Urinary bladder (tissue), 4 donors: ENCODE results near the gene TMEM119. TPM values are rescaled to one million over a fixed set of nuclear protein-coding genes. Genes with fewer than 3 reads are reported as not detected.

Experiments
- DNase-seq: peaks from one replicate; pipeline ENCODE4 v3.0.0-alpha.2; 2015; ENCODE audit errors: extremely low spot score
- H3K27ac ChIP-seq: one replicate; pipeline ENCODE4 v1.5.1; 2013; ENCODE audit warnings: low read depth, mild to moderate bottlenecking, moderate library complexity
- H3K36me3 ChIP-seq: one replicate; pipeline ENCODE4 v1.6.1; 2013; ENCODE audit warnings: mild to moderate bottlenecking, moderate library complexity; ENCODE audit not compliant: insufficient read depth
- H3K4me1 ChIP-seq: one replicate; pipeline ENCODE4 v1.6.1; 2013; ENCODE audit warnings: mild to moderate bottlenecking, moderate library complexity; ENCODE audit not compliant: insufficient read depth
- H3K4me3 ChIP-seq: one replicate; pipeline ENCODE4 v1.5.1; 2013; ENCODE audit warnings: low read depth, low read length
- WGBS: extraction: QIAGEN DNeasy Blood & Tissue Kit; methylation state at CpG from one replicate; pipeline ENCODE4 v1.1.7; 2013; 5-methylcytosine and 5-hydroxymethylcytosine counted together
- polyA plus RNA-seq: library from polyadenylated mRNA; stranded (reverse); fragments of 200-250 nt; gene quantifications from one replicate; pipeline ENCODE4 v1.2.3, GENCODE V29; 2013
- total RNA-seq: library from RNA; depleted of rRNA; stranded (reverse); fragments of >200 nt; gene quantifications from one replicate; pipeline ENCODE4 v1.2.3, GENCODE V29; 2014
- donor health status: healthy with polysubstance abuse.
- donor health status: healthy.

The TMEM119 gene
- total and polyA plus RNA-seq, 2 donors = 29.4 to 62.4 TPM

GRCh38 chr12:108571609-108572165 lies 26.2 kb downstream of the TMEM119 start:
- H3K4me3 ChIP-seq = no peak overlapping the region
- H3K36me3 ChIP-seq = peaks cover 2% of the 10 kb centered on the region
- no peaks in the 10 kb centered on the region for H3K4me1 ChIP-seq
- WGBS = 81% methylated on average over 8 of the region's 8 CpGs
- no peak overlapping the region for H3K27ac ChIP-seq
- DNase-seq = no peak

GRCh38 chr12:108570743-108571608 lies 26.9 kb downstream of the TMEM119 start:
- peaks cover 2% of the 10 kb centered on the region for H3K36me3 ChIP-seq
- H3K4me3 ChIP-seq = no peak overlapping the region
- H3K4me1 ChIP-seq = no peaks in the 10 kb centered on the region
- DNase-seq = peak; percentile 15
- H3K27ac ChIP-seq = no peak overlapping the region
- 66% methylated on average over 3 of the region's 3 CpGs for whole genome bisulfite sequencing

- Histone ChIP-seq H3K4me1 (no peaks in the 10 kb centered on the region), H3K27ac (no peak overlapping the region), H3K36me3 (peaks cover 5% of the 10 kb centered on the region), H3K4me3 (no peak overlapping the region)
- 65% methylated on average over 10 of the region's 10 CpGs for WGBS
- no peak for DNase-seq
These were observed 29.3 kb downstream of the TMEM119 start for GRCh38 chr12:108568338-108569154.

GRCh38 chr12:108567406-108568337 lies 30.2 kb downstream of the TMEM119 start:
- no peak for DNase-seq
- Histone ChIP-seq H3K27ac (no peak overlapping the region), H3K4me1 (no peaks in the 10 kb centered on the region), H3K36me3 (peaks cover 5% of the 10 kb centered on the region), H3K4me3 (no peak overlapping the region)
- WGBS = 36% methylated on average over 7 of the region's 7 CpGs

GRCh38 chr12:108566452-108566851 lies 31.4 kb downstream of the TMEM119 start:
- WGBS = 90% methylated on average over 4 of the region's 4 CpGs
- no peak overlapping the region for H3K4me3 ChIP-seq
- H3K27ac ChIP-seq = no peak overlapping the region
- H3K36me3 ChIP-seq = peaks cover 5% of the 10 kb centered on the region
- no peak for DNase-seq
- no peaks in the 10 kb centered on the region for H3K4me1 ChIP-seq

GRCh38 chr12:108565976-108566375 lies 31.9 kb downstream of the TMEM119 start:
- peaks cover 5% of the 10 kb centered on the region for H3K36me3 ChIP-seq
- H3K4me1 ChIP-seq = no peaks in the 10 kb centered on the region
- WGBS = 21% methylated on average over 2 of the region's 2 CpGs
- no peak overlapping the region for H3K27ac ChIP-seq
- no peak for DNase-seq
- H3K4me3 ChIP-seq = no peak overlapping the region

GRCh38 chr12:108565146-108565545 lies 32.7 kb downstream of the TMEM119 start:
- no peak overlapping the region for H3K27ac ChIP-seq
- no peak overlapping the region for H3K4me3 ChIP-seq
- H3K4me1 ChIP-seq = no peaks in the 10 kb centered on the region
- peaks cover 5% of the 10 kb centered on the region for H3K36me3 ChIP-seq
- 93% methylated on average over 3 of the region's 3 CpGs for whole genome bisulfite sequencing
- no peak for DNase-seq

GRCh38 chr12:108564724-108565123 lies 33.2 kb downstream of the TMEM119 start:
- Histone ChIP-seq H3K36me3 (peaks cover 5% of the 10 kb centered on the region), H3K27ac (no peak overlapping the region), H3K4me3 (no peak overlapping the region), H3K4me1 (no peaks in the 10 kb centered on the region)
- DNase-seq = no peak

GRCh38 chr12:108563804-108564151 lies 34.1 kb downstream of the TMEM119 start:
- 0% methylated on average over 1 of the region's 1 CpG for WGBS
- peaks cover 5% of the 10 kb centered on the region for H3K36me3 ChIP-seq
- DNase-seq = no peak
- no peak overlapping the region for H3K27ac ChIP-seq
- H3K4me1 ChIP-seq = no peaks in the 10 kb centered on the region
- H3K4me3 ChIP-seq = no peak overlapping the region

GRCh38 chr12:108563136-108563803 lies 34.6 kb downstream of the TMEM119 start:
- Histone ChIP-seq H3K27ac (peak overlapping the region; percentile 95), H3K36me3 (peaks cover 3% of the 10 kb centered on the region), H3K4me3 (peak overlapping the region; percentile 71), H3K4me1 (no peaks in the 10 kb centered on the region)
- WGBS = under 1% methylated on average over 14 of the region's 14 CpGs
- peak; percentile 50 for DNase-seq

GRCh38 chr12:108562348-108563135 lies 35.3 kb downstream of the TMEM119 start, which contains the start of gene ISCU:
ISCU (plus strand) TSS chr12:108562596; CDS start chr12:108562623, 27 bp downstream.
- Histone ChIP-seq H3K4me3 (peak within 1 kb of the TSS; percentile 71), H3K27ac (peak within 1 kb of the TSS; percentile 95), H3K4me1 (no peaks in the 10 kb centered on the region), H3K36me3 (peaks cover 3% of the 10 kb centered on the region)
- DNase-seq = peak; percentile 92
- under 1% methylated on average over 72 of the region's 72 CpGs for WGBS

GRCh38 chr12:108561852-108562347 lies 36.0 kb downstream of the TMEM119 start:
- Histone ChIP-seq H3K36me3 (peaks cover 3% of the 10 kb centered on the region), H3K4me3 (peak overlapping the region; percentile 2), H3K4me1 (no peaks in the 10 kb centered on the region), H3K27ac (no peak overlapping the region)
- under 1% methylated on average over 20 of the region's 20 CpGs for WGBS
- DNase-seq = peak; percentile 37
